K562 (cell line): ENCODE data around the gene ELK1. TPM values are rescaled to one million over a fixed set of nuclear protein-coding genes. Genes with fewer than 3 reads are reported as not detected.

Experiments
- BCLAF1 ChIP-seq, 2 experiments: fragments of 450-650 bp in 1 of 2; IDR thresholded peaks; 2 replicates each; pipeline ENCODE4 v1.6.1; 2011 to 2017; ENCODE audit warnings: low read depth in 2 of 2, antibody characterized with exemption in 1 of 2, borderline replicate concordance in 1 of 2, low read length in 1 of 2, mild to moderate bottlenecking in 1 of 2, mixed read lengths in 1 of 2; ENCODE audit not compliant: control insufficient read depth in 1 of 2
- BRD9 ChIP-seq: fragments of 450-650 bp; IDR thresholded peaks from 2 replicates; pipeline ENCODE4 v1.6.1; 2018; ENCODE audit warnings: low read depth; ENCODE audit not compliant: partially characterized antibody
- FOS ChIP-seq: IDR thresholded peaks from 3 replicates; pipeline ENCODE4 v1.6.1; 2011; ENCODE audit not compliant: insufficient read length; ENCODE audit errors: extremely low read depth
- GMEB1 ChIP-seq: fragments of 250-450 bp; sonication (Bioruptor Pico); IDR thresholded peaks from 2 replicates; pipeline ENCODE4 v1.4.0; 2020; ENCODE audit warnings: mild to moderate bottlenecking
- HIVEP1 ChIP-seq: fragments of 250-450 bp; sonication (Bioruptor Pico); IDR thresholded peaks from 2 replicates; pipeline ENCODE4 v1.4.0; 2020; ENCODE audit warnings: mild to moderate bottlenecking
- ILK ChIP-seq: fragments of 450-650 bp; IDR thresholded peaks from 2 replicates; pipeline ENCODE4 v1.6.1; 2016; ENCODE audit warnings: missing genetic modification characterization, low read depth, mild to moderate bottlenecking, missing compliant biosample characterization, moderate library complexity, borderline replicate concordance
- PKNOX1 ChIP-seq: fragments of 450-650 bp; IDR thresholded peaks from 2 replicates; pipeline ENCODE4 v1.6.1; 2016
- POLR2AphosphoS2 ChIP-seq: IDR thresholded peaks from 2 replicates; pipeline ENCODE4 v1.6.1; 2012; ENCODE audit warnings: low read length, improper control_type of control experiment
- PPARD ChIP-seq: fragments of 250-450 bp; sonication (Bioruptor Pico); IDR thresholded peaks from 2 replicates; pipeline ENCODE4 v1.8.0; 2022; ENCODE audit warnings: inconsistent platforms, mild to moderate bottlenecking, moderate library complexity
- RB1 ChIP-seq: fragments of 450-650 bp; IDR thresholded peaks from 2 replicates; pipeline ENCODE4 v1.6.1; 2017; ENCODE audit warnings: low read depth, mild to moderate bottlenecking
- RBM14 ChIP-seq: fragments of 200-400 bp; formaldehyde crosslinking; IDR thresholded peaks from 2 replicates; pipeline ENCODE4 v1.6.1; 2018; ENCODE audit warnings: low read depth, mild to moderate bottlenecking, low read length, moderate library complexity, borderline replicate concordance; ENCODE audit not compliant: insufficient read depth
- RCOR1 ChIP-seq, 2 experiments: IDR thresholded peaks; 2 replicates each; pipeline ENCODE4 v1.6.1; 2012; ENCODE audit warnings: low read depth in 2 of 2, low read length in 2 of 2, borderline replicate concordance in 1 of 2, improper control_type of control experiment in 1 of 2
- SNRNP70 ChIP-seq: fragments of 200-400 bp; formaldehyde crosslinking; optimal IDR thresholded peaks from 2 replicates; pipeline ENCODE3; 2017; ENCODE audit warnings: low read depth, low read length
- XRCC3 ChIP-seq: fragments of 450-650 bp; IDR thresholded peaks from 2 replicates; pipeline ENCODE4 v1.6.1; 2017; ENCODE audit warnings: mild to moderate bottlenecking, moderate library complexity
- ZBED1 ChIP-seq: IDR thresholded peaks from 2 replicates; pipeline ENCODE4 v1.6.1; 2014
- ZBTB17 ChIP-seq: fragments of 450-650 bp; formaldehyde crosslinking; IDR thresholded peaks from 2 replicates; pipeline ENCODE4 v1.4.0; 2020; ENCODE audit warnings: mild to moderate bottlenecking
- ZBTB43 ChIP-seq: sonication (generic); formaldehyde crosslinking; IDR thresholded peaks from 2 replicates; pipeline ENCODE4 v1.8.0; 2023; ENCODE audit warnings: mild to moderate bottlenecking, missing genetic modification reagents
- ZNF324 ChIP-seq: fragments of 250-450 bp; sonication (Bioruptor Pico); IDR thresholded peaks from 2 replicates; pipeline ENCODE4 v1.4.0; 2020; ENCODE audit warnings: mild to moderate bottlenecking
- ZNF384 ChIP-seq: IDR thresholded peaks from 2 replicates; pipeline ENCODE4 v1.6.1; 2012; ENCODE audit warnings: low read depth, low read length, improper control_type of control experiment
- ZNF584 ChIP-seq: fragments of 200-800 bp; sonication (Bioruptor generic); IDR thresholded peaks from 2 replicates; pipeline ENCODE4 v1.6.1; 2016; ENCODE audit warnings: low read depth, mild to moderate bottlenecking, missing genetic modification characterization, missing compliant biosample characterization
- ZNF778 ChIP-seq: fragments of 450-650 bp; formaldehyde crosslinking; IDR thresholded peaks from 2 replicates; pipeline ENCODE4 v1.4.0; 2020; ENCODE audit warnings: mild to moderate bottlenecking, moderate library complexity
- polyA plus RNA-seq, 8 experiments: library from polyadenylated mRNA; depleted of rRNA in 4 of 8; stranded (reverse) in 5 of 8; unstranded in 3 of 8; fragments of >200 nt; fragmentation: Nextera tagmentation in 2 of 8; fragmentation: Illumina TruSeq in 1 of 8; extraction: Ambion mirVana in 2 of 8; extraction: Trizol in 1 of 8; gene quantifications; 2 replicates each; pipeline versions ENCODE4 v1.2.1 to v1.2.3, GENCODE V29; 2011 to 2014; ENCODE audit warnings: inconsistent platforms in 1 of 8, missing spikeins in 1 of 8
- total RNA-seq, 7 experiments: library from RNA; depleted of rRNA in 6 of 7; stranded (reverse); fragments of >200 nt in 6 of 7; fragmentation: Illumina TruSeq in 2 of 7; extraction: Trizol in 2 of 7; gene quantifications; 2 replicates each; pipeline versions ENCODE4 v1.2.1 to v1.2.3, GENCODE V29; 2011 to 2021; ENCODE audit warnings: low replicate concordance in 1 of 7

Gene ELK1
- total and polyA plus RNA-seq, 9 of the 15 experiments (the other 6 are each of a cell fraction or from before 2014, with no cell fraction given) = 4.4 to 74.9 (median 26.5) TPM

GRCh38 chrX:47608130-47608810 lies 42.1 kb downstream of the ELK1 start (continued):
- TF ChIP-seq ILK (tag) (no peak), HIVEP1 (CRISPR knock-in tag) (no peak), ZNF324 (CRISPR knock-in tag) (no peak), ZBTB43 (CRISPR knock-in tag) (no peak), RBM14 (no peak), BRD9 (no peak), GMEB1 (CRISPR knock-in tag) (no peak), ZNF384 (no peak), PPARD (CRISPR knock-in tag) (no peak), POLR2AphosphoS2 (no peak), ZBTB17 (CRISPR knock-in tag) (no peak), PKNOX1 (no peak), FOS (no peak), ZNF584 (CRISPR knock-in tag) (no peak), XRCC3 (no peak), ZBED1 (no peak), BCLAF1 (IDR thresholded peaks at IDR 0.05; ENCODE audit: borderline replicate concordance in 1 of 2, control insufficient read depth in 1 of 2, low read depth in 2 of 2, low read length in 1 of 2) (no peak), RCOR1 (IDR thresholded peaks at IDR 0.05; ENCODE audit: borderline replicate concordance in 1 of 2, low read depth in 2 of 2, low read length in 2 of 2) (peak in 1 of 2 experiments; percentile 58; a peak in 1 of 4 replicates), RB1 (no peak), SNRNP70 (no peak), ZNF778 (CRISPR knock-in tag) (no peak)
